Endodermal cell (in vitro differentiated cells): ENCODE results near the gene APOBR. TPM values are rescaled to one million over a fixed set of nuclear protein-coding genes. Genes with fewer than 3 reads are reported as not detected.

Source experiments
- DNase-seq: peaks from one replicate; pipeline ENCODE4 v3.0.0-alpha.2; 2017
- H3K27ac ChIP-seq: 2 replicates; pipeline ENCODE4 v1.5.1; 2013; ENCODE audit warnings: mild to moderate bottlenecking, low read depth, low read length, moderate library complexity
- H3K27me3 ChIP-seq: 2 replicates; pipeline ENCODE4 v1.6.1; 2013; ENCODE audit warnings: mild to moderate bottlenecking, low read length, moderate library complexity; ENCODE audit not compliant: insufficient read depth, control insufficient read depth, poor library complexity, severe bottlenecking
- H3K36me3 ChIP-seq: 2 replicates; pipeline ENCODE4 v1.7.0; 2013; ENCODE audit warnings: mild to moderate bottlenecking, low read length, moderate library complexity; ENCODE audit not compliant: control insufficient read depth, insufficient read depth
- H3K4me1 ChIP-seq: one replicate; pipeline ENCODE4 v1.7.0; 2013; ENCODE audit warnings: low read length; ENCODE audit not compliant: control insufficient read depth, insufficient read depth
- H3K4me3 ChIP-seq: 2 replicates; pipeline ENCODE4 v1.5.1; 2013; ENCODE audit warnings: mild to moderate bottlenecking, low read length, moderate library complexity
- H3K9ac ChIP-seq: 2 replicates; pipeline ENCODE4 v1.6.1; 2013; ENCODE audit warnings: mild to moderate bottlenecking, low read length, moderate library complexity; ENCODE audit not compliant: poor library complexity, severe bottlenecking; ENCODE audit errors: extremely low read depth
- H3K9me3 ChIP-seq: 2 replicates; pipeline ENCODE4 v1.6.1; 2013; ENCODE audit warnings: mild to moderate bottlenecking, low read length, moderate library complexity; ENCODE audit not compliant: control insufficient read depth
- H3K27ac Mint-ChIP-seq: 2 replicates; pipeline ENCODE4 v1.8.0; 2020; ENCODE audit warnings: mixed read lengths
- H3K27me3 Mint-ChIP-seq: 2 replicates; pipeline ENCODE4 v1.8.0; 2021; ENCODE audit warnings: mild to moderate bottlenecking, mixed read lengths; ENCODE audit not compliant: insufficient read depth
- H3K36me3 Mint-ChIP-seq: 2 replicates; pipeline ENCODE4 v1.8.0; 2020; ENCODE audit warnings: low read depth, mixed read lengths
- H3K4me1 Mint-ChIP-seq: 2 replicates; pipeline ENCODE4 v1.8.0; 2020; ENCODE audit warnings: mixed read lengths
- H3K4me3 Mint-ChIP-seq: 2 replicates; pipeline ENCODE4 v1.8.0; 2020; ENCODE audit warnings: mild to moderate bottlenecking, moderate library complexity, mixed read lengths
- H3K9me3 Mint-ChIP-seq: 2 replicates; pipeline ENCODE4 v1.8.0; 2020; ENCODE audit warnings: mild to moderate bottlenecking, mixed read lengths
- CTCF ChIP-seq: fragments of 200-600 bp; sonication (generic); conservative IDR thresholded peaks from 2 replicates; pipeline ENCODE4 v1.5.0; 2021; ENCODE audit warnings: antibody characterized with exemption, mild to moderate bottlenecking
- WGBS, 2 experiments: methylation state at CpG; one replicate each; pipeline versions ENCODE4 v1.1.5 to v1.1.7; 2013; ENCODE audit warnings: missing lambda C conversion rate in 2 of 2, mixed read lengths in 1 of 2; ENCODE audit not compliant: insufficient coverage in 1 of 2, insufficient read length in 1 of 2; 5-methylcytosine and 5-hydroxymethylcytosine counted together
- total RNA-seq, 2 donors: library from RNA; stranded (reverse); fragmentation: NEBNext Ultra II Directional in 1 of 2; extraction: Animal tissue kit (Norgen Biotek cat#: 25700) in 1 of 2; gene quantifications; 2 replicates in 1 of 2; 3 replicates in 1 of 2; pipeline ENCODE4 v1.2.1, GENCODE V29; 2021

The APOBR gene
- total RNA-seq, 2 donors from 2014 or later: not detected

- H3K4me1 ChIP-seq: no peaks in the 10 kb centered on the region
- H3K27ac Mint-ChIP-seq: no peak overlapping the region
- no peaks in the 10 kb centered on the region for H3K36me3 Mint-ChIP-seq
- H3K4me1 Mint-ChIP-seq: no peaks in the 10 kb centered on the region
- no peak overlapping the region for H3K4me3 ChIP-seq
- TF ChIP-seq CTCF: no peak
- H3K27me3 ChIP-seq: no peaks in the 10 kb centered on the region
- no peak overlapping the region for H3K9ac ChIP-seq
- DNase-seq: no peak
- WGBS, 2 experiments: 87 to 90% methylated on average over 11 to 14 of the region's 14 CpGs
- no peaks in the 10 kb centered on the region for H3K9me3 ChIP-seq
- H3K27ac ChIP-seq: no peak overlapping the region
- H3K9me3 Mint-ChIP-seq: no peaks in the 10 kb centered on the region
- peaks cover 11% of the 10 kb centered on the region for H3K27me3 Mint-ChIP-seq
- H3K36me3 ChIP-seq: no peaks in the 10 kb centered on the region
- H3K4me3 Mint-ChIP-seq: no peak overlapping the region
Observed at GRCh38 chr16:28505489-28506137, 11.2 kb downstream of the APOBR start.

GRCh38 chr16:28511031-28511430 lies 16.6 kb downstream of the APOBR start:
- no peaks in the 10 kb centered on the region for H3K36me3 ChIP-seq
- peaks cover 2% of the 10 kb centered on the region for H3K27me3 Mint-ChIP-seq
- 80 to 93% methylated on average over 1 to 3 of the region's 3 CpGs for WGBS, 2 experiments
- no peak for DNase-seq
- no peak overlapping the region for H3K27ac ChIP-seq
- no peaks in the 10 kb centered on the region for H3K9me3 ChIP-seq
- H3K9ac ChIP-seq: no peak overlapping the region
- H3K36me3 Mint-ChIP-seq: no peaks in the 10 kb centered on the region
- no peaks in the 10 kb centered on the region for H3K27me3 ChIP-seq
- no peak overlapping the region for H3K27ac Mint-ChIP-seq
- TF ChIP-seq CTCF: no peak
- no peak overlapping the region for H3K4me3 Mint-ChIP-seq
- no peaks in the 10 kb centered on the region for H3K9me3 Mint-ChIP-seq
- no peak overlapping the region for H3K4me3 ChIP-seq
- no peaks in the 10 kb centered on the region for H3K4me1 Mint-ChIP-seq
- no peaks in the 10 kb centered on the region for H3K4me1 ChIP-seq

GRCh38 chr16:28511801-28512789 lies 17.7 kb downstream of the APOBR start:
- no peaks in the 10 kb centered on the region for H3K27me3 Mint-ChIP-seq
- no peak overlapping the region for H3K4me3 Mint-ChIP-seq
- DNase-seq: no peak
- no peak overlapping the region for H3K4me3 ChIP-seq
- H3K9ac ChIP-seq: no peak overlapping the region
- no peak overlapping the region for H3K27ac Mint-ChIP-seq
- H3K36me3 ChIP-seq: no peaks in the 10 kb centered on the region
- H3K27me3 ChIP-seq: no peaks in the 10 kb centered on the region
- no peaks in the 10 kb centered on the region for H3K4me1 Mint-ChIP-seq
- H3K9me3 Mint-ChIP-seq: no peaks in the 10 kb centered on the region
- no peak overlapping the region for H3K27ac ChIP-seq
- no peak for TF ChIP-seq CTCF
- H3K4me1 ChIP-seq: no peaks in the 10 kb centered on the region
- no peaks in the 10 kb centered on the region for H3K36me3 Mint-ChIP-seq
- WGBS, 2 experiments: 91 to 95% methylated on average over 12 to 21 of the region's 21 CpGs
- no peaks in the 10 kb centered on the region for H3K9me3 ChIP-seq
